Neural cell (in vitro differentiated cells): ENCODE measurements around the gene GPR180.

Experiments used
- CTCF ChIP-seq: fragments of 450-650 bp; IDR thresholded peaks from 2 replicates; pipeline ENCODE4 v1.5.1; 2014; ENCODE audit warnings: antibody characterized with exemption, mild to moderate bottlenecking, moderate library complexity; ENCODE audit not compliant: poor library complexity, severe bottlenecking
- EP300 ChIP-seq: fragments of 450-650 bp; conservative IDR thresholded peaks from 2 replicates; pipeline ENCODE4 v1.6.1; 2014; ENCODE audit warnings: antibody characterized with exemption, mild to moderate bottlenecking, moderate library complexity; ENCODE audit not compliant: poor library complexity, severe bottlenecking
- EZH2 ChIP-seq: fragments of 200-600, 300-800 bp; shearing (Covaris generic), sonication (generic); IDR thresholded peaks from 2 replicates; pipeline ENCODE4 v1.6.1; 2014; ENCODE audit warnings: antibody characterized with exemption, low read length, borderline replicate concordance, mild to moderate bottlenecking; ENCODE audit not compliant: insufficient read depth, poor library complexity, severe bottlenecking
- MXI1 ChIP-seq: fragments of 450-650 bp; conservative IDR thresholded peaks from 2 replicates; pipeline ENCODE4 v1.6.1; 2014; ENCODE audit warnings: antibody characterized with exemption, mild to moderate bottlenecking; ENCODE audit not compliant: poor library complexity, severe bottlenecking
- POLR2AphosphoS5 ChIP-seq: IDR thresholded peaks from 2 replicates; pipeline ENCODE4 v1.6.1; 2012
- RAD21 ChIP-seq: fragments of 450-650 bp; conservative IDR thresholded peaks from 2 replicates; pipeline ENCODE4 v1.6.1; 2014; ENCODE audit warnings: antibody characterized with exemption, mild to moderate bottlenecking, moderate library complexity
- SMC3 ChIP-seq: fragments of 450-650 bp; conservative IDR thresholded peaks from 2 replicates; pipeline ENCODE4 v1.6.1; 2014; ENCODE audit warnings: antibody characterized with exemption, mild to moderate bottlenecking, moderate library complexity; ENCODE audit not compliant: poor library complexity
- TAF1 ChIP-seq: IDR thresholded peaks from 2 replicates; pipeline ENCODE4 v1.6.1; 2012; ENCODE audit warnings: low read depth
- TF ChIP-seq, protein P1 (sequence below): IDR thresholded peaks from 2 replicates; pipeline ENCODE4 v1.6.1; 2012; ENCODE audit warnings: borderline replicate concordance

GRCh38 chr13:94656176-94656575, 54.5 kb downstream of the GPR180 start:
- TF ChIP-seq CTCF: no peak
- TF ChIP-seq MXI1: no peak
- TF ChIP-seq, protein P1, sequence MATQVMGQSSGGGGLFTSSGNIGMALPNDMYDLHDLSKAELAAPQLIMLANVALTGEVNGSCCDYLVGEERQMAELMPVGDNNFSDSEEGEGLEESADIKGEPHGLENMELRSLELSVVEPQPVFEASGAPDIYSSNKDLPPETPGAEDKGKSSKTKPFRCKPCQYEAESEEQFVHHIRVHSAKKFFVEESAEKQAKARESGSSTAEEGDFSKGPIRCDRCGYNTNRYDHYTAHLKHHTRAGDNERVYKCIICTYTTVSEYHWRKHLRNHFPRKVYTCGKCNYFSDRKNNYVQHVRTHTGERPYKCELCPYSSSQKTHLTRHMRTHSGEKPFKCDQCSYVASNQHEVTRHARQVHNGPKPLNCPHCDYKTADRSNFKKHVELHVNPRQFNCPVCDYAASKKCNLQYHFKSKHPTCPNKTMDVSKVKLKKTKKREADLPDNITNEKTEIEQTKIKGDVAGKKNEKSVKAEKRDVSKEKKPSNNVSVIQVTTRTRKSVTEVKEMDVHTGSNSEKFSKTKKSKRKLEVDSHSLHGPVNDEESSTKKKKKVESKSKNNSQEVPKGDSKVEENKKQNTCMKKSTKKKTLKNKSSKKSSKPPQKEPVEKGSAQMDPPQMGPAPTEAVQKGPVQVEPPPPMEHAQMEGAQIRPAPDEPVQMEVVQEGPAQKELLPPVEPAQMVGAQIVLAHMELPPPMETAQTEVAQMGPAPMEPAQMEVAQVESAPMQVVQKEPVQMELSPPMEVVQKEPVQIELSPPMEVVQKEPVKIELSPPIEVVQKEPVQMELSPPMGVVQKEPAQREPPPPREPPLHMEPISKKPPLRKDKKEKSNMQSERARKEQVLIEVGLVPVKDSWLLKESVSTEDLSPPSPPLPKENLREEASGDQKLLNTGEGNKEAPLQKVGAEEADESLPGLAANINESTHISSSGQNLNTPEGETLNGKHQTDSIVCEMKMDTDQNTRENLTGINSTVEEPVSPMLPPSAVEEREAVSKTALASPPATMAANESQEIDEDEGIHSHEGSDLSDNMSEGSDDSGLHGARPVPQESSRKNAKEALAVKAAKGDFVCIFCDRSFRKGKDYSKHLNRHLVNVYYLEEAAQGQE: no peak
- no peak for TF ChIP-seq POLR2AphosphoS5
- TF ChIP-seq EP300: no peak
- TF ChIP-seq RAD21: no peak
- TF ChIP-seq SMC3: no peak
- no peak for TF ChIP-seq EZH2
- TF ChIP-seq TAF1: no peak
